ENCODE measurements around the gene RBM19. TPM values are rescaled to one million over a fixed set of nuclear protein-coding genes. Genes with fewer than 3 reads are reported as not detected.
"Not testable (repeated sequence)": the region's sequence is repeated elsewhere in the genome, so short reads cannot be mapped to it uniquely, and the experiment has no call there.

RBM19 gene
- total RNA-seq (2014; rRNA removed; shearing (Covaris generic)), result 40.2 and 46.0 TPM in 2 replicates

DNA sequence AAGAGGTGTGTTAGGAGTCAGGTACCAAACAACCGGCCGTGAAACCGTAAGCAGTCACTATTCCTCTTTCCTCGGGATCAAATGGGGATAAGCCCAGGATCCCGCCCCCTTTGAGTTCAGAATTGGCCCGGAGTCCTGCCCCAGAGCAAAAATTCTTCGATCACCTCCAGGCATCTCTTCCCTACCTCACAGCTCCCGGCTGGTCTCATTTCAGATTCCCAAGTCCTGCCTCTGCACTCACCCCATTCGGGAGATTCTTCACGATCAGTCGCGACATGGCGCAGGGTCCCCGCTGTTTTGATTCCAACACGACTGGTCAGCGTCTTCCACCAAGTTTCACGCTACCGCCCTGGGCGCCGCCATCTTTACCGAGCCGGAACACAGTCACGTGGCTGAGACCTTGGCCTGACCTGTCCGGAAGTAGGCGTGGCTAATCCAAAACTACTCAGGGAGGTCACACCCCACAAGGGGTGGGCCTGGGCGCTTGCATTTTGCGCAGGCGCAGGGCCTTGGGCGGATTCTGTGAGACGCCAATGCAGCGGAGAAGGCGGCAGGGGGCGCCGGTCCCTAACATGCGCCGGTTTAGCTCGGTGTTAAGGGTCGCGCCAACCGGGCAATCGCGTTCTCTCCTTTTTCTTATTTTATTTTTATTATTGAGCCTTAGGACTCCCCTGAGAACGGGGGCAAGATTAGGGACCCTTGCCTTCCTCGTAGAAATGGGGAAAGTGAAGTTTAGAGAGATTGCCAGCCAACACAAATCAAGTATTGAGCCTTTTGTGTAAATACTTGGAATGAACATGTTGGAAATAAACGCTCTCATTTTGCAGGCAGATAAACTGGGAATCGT, at the start of gene RBM19:
Gene RBM19, minus strand, starts transcription at position 375 of the 847 bp plus-strand sequence. Its CDS starts 98 bp downstream, at position 277.
- peak; percentile 99 for DNase-seq (ENCODE audit: low spot score)

DNA sequence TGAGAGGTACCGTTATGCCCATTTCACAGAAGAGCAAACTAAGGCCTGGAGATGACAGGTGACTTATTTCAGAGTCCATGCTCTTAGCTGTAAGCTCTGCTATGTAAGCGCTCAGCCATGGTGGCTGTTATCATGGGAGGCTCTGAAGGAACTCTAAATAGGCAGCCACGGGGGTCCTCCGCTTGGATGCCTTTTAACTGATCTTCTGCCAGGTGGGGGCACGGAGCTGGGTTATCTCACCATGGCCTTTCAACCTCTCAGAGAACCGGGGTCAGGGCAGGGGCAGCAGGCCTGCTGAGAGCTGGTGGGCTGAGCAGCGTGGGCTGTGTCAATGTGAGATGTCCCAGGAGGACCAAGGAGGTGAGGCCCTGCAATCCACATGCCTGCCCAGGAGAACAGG, 49.7 kb upstream of the RBM19 start:
- no peak for DNase-seq (ENCODE audit: low spot score)

- peak; percentile 28 for DNase-seq (ENCODE audit: low spot score)
Observed at GRCh38 chr12:114013575-114014345, 47.6 kb upstream of the RBM19 start.

DNA sequence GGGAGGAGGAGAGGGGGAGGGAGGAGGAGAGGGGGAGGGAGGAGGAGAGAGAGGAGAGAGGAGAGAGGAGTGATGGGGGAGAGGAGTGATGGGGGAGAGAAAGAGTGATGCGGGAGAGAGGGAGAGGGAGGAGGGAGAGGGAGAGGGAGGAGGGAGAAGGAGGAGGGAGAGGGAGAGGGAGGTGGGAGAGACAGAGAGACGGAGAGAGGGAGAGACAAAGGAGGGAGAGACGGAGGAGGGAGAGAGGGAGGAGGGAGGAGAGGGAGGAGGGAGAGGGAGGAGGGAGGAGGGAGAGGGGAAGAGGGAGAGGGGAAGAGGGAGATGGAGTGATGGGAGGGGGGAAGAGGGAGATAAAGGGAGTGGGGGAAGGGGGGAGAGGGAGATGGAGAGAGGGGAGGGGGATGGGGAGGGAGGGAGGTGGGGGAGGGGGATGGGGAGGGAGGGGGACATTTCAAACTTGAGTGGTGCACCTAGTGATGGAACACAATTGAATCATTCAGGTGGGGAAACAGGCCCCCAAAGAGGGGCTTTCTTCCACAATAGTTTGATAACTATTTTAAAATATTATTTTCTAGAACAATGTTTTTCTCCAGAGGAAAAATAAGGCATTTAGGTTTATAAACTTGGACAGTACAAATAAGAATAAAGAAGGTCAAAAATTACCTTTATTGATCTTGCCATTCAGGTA, 46.8 kb upstream of the RBM19 start:
- no peak for DNase-seq (ENCODE audit: low spot score)

DNA sequence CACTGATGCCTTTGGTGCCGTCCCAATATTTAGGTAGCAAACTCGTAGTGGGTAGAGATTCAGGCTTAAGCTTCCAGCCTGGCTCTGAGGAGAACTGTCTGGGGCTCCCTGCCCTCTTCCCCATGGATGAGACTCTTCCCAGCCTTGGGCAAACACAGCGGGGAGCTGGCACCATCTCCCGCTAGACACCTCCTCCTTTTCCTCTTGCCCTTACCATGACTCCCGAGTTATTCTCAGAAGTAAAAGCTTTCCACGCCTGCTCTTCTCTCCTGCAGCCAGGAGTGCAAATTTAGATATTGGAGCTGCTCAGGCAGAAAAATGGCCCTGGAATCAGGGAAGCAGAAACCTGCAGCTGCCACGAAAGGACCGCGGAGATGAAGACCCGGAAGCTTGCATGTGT, 45.6 kb upstream of the RBM19 start:
- DNase-seq (ENCODE audit: low spot score), result no peak

GRCh38 chr12:114006482-114007425, 40.6 kb upstream of the RBM19 start:
- no peak for DNase-seq (ENCODE audit: low spot score)

- DNase-seq (ENCODE audit: low spot score), result no peak
Observed at GRCh38 chr12:114004402-114004801, 38.3 kb upstream of the RBM19 start.

DNA sequence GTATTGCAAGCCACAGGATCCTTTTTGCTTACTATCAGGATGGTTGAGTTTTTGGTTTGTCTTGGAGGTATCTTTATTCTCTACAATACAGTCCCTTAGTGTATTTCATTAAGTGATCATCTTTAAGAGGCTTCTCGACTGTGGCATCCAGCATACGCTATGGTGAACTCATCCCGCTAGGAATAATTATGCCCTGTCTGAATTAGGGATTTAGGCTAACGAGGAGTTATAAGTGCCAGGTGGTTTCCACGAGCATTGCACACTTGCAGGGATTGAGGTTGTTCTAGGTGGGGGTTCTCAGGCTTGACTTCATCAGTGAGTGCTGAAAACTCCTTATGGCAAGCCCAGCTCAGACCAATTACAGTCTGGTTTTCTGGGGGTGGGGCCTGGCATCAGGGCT, 37.2 kb upstream of the RBM19 start:
- no peak for DNase-seq (ENCODE audit: low spot score)

DNA sequence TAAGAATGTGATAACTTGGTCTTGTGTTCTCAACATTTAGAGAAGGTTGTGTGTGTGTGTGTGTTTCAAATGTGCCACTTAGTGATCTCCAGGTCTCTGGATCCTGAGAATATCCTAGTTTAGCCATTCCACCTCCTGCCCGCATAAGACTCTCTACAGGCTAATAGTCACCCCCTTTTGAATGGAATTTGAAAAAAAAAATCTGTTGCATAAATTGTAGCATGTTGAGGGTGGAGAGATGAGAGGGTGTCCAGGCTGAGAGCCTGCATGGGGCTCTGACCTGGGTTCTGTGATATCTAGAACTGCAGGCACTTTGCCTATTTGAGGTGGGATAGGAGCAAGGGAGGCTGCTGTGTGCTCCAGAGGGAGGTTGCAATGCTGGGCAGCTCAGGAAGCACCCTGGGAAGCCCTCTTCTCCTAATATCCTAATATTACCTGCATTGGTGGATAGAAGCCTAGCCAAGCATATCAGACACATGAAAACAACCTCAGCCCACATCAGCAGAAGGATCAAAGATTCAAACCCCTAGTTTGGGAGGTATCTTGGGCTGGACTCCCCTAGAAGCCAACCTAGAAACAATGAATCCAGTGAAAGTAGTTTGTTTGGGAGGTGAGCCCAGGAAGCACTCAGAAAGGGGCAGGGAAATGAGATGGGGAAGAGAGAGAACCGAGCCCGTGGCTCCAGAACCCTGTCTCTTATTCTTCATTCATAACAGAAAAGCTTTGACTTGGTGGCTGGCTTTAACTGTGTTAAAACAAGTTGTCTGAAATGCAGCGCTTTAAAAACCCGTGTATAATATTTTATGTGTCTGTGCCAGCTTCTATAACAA, 35.6 kb upstream of the RBM19 start:
- DNase-seq (ENCODE audit: low spot score), result no peak

DNA sequence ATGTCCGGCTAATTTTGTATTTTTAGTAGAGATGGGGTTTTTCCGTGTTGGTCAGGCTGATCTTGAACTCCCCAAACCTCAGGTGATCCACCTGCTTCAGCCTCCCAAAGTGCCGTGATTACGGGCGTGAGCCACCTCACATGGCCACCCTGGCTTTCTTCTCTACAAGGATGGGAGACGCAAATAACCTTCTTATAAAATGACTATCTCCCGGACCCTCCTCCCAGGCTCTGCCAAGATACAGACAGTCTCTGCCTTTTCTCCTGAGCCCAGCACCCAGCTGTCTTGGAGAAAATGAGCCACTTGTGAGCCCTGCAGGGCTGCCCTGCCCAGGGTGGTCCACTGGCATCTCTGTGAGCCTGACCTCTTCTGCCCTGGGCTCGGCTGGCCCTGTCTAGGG, 34.7 kb upstream of the RBM19 start:
- no peak for DNase-seq (ENCODE audit: low spot score)

- DNase-seq (ENCODE audit: low spot score), result not testable (repeated sequence)
Observed at GRCh38 chr12:114000261-114000660, 34.1 kb upstream of the RBM19 start.

DNA sequence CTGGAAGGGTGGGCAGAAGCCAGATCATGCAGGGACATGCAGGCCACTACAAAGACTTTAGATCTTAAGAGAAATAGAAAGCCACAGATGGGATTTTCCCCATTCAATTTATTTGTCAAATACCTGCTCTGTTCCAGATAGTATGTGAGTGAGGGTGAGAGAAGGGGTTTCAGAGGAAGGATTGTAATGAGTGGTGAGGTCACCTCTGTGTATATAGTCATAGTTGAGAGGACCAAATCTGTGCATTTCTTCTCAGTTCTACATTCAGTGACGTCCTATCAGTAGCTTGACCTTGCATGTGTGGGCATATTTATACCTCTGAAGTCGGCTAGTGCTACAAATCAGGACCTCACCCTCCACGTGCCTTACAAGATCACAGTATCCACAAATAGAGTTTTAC, 31.2 kb upstream of the RBM19 start:
- DNase-seq (ENCODE audit: low spot score), result no peak

DNA sequence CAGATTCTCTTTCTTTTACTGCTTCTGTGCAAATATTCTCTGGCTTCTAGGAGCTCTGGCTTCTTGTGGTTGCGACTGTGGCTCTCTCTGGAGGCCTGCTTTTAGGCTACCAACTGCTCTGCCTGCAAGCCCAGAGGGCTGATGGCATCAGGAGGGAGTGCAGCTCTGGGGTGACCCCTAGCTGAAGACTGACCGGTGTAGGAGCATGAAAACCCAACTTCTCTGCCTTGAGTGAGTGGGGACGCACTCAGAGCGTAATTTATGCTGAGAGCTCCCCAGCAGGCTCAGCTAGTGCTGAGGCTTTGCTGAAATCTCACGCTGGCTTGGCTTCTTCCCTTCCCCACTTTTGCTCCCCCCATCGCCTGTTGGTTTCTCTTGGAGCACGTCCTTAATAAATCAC, 29.9 kb upstream of the RBM19 start:
- DNase-seq (ENCODE audit: low spot score), result peak; percentile 13

DNA sequence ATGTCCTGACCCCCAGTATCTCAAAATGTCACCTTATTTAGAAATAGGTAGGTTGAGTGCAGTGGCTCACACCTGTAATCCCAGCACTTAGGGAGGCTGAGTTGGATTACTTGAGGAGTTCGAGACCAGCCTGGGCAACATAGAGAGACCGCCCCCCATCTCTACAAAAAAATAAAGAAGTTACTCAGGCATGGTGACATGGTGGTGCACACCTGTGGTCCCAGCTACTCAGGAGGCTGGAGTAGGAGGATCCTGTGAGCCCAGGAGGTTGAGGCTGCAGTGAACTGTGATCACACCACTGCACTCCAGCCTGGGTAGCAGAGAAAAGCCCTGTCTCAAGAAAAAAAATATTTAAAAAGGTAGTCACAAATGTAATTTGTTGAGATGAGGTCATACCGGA, 27.9 kb upstream of the RBM19 start:
- no peak for DNase-seq (ENCODE audit: low spot score)

GRCh38 chr12:113992751-113993150, 26.6 kb upstream of the RBM19 start:
- not testable (repeated sequence) for DNase-seq (ENCODE audit: low spot score)

DNA sequence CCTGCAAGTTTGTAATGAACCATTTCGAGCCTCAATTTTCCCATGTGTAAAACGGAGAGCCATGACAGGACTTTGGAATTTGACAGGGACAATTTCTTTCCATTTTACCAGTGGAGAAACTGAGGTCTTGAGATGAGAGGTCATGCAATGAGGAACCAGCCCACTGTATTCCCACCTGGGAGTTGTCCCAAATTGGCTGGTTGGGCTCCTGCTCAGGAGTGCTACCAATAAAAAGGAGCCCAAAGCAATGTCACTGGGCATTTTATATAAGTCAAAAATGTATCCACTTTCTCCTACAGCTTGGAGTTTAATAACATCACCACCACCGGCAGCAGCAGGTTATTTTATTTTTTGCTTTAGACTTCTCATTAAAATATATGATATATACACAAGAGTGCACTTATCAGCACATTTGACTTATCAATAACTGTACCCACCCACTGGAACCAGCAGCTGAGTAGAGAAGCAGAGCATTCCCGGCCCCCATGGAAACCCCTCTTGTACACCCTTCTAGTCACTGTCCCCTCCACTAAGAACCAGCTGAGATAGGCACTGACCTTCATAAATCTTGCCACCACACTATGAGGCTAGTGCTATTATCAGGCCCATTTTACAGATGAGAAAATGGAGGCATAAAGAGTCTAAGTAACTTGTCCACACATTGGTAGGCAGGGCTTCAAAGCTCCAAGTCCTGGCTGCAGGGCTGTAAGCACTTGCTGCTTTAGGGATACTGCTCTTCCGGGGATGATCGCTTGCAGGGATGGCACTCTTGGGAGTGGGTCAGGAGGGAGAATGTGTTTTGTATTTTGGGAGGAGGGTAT, 25.3 kb upstream of the RBM19 start:
- no peak for DNase-seq (ENCODE audit: low spot score)

DNA sequence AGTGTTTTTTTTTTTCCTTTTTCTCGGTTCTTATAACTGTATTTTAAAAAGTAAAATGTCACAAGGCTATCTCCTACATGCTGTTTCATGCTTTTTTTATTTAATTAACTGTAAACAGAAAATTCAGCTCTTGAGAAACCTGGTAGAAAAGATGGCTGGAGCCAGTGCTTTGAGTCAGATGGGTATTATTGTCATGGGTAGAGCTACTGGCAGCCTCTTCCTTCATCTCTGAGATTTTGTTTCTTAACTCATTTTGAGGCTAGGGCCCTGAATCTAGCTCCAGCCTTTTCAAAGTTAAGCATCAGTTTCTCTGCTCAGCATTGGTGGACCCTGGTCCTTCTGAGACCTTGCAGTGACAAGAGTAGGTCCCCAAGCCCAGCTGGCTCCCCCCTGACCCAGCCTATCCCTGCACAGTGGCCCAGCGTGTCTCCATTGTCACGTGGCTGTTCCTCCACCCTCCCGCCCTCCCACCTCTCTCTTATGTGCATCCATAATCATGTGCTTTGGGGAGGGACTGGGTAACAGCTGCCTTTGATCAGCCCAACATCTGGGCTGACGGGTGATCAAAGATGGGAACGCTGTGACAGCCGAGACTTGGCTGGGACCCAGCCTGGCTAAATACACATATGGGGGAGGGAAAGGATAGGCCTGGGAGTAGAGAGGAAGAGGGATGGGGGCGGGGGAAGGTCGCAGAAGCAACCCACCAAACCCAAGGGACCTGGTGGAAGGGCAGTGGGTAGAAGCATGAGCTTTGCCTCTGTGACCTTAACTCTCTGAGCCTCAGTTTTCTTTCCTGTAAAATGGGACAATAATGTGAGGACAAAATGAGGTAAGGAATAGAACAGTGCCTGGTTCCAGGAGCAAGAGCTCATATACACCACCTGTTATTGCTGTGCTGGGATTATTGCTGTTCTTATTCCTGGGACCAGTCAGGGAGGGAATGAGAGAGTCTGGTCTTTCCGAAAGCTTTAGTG, 24.4 kb upstream of the RBM19 start:
- no peak for DNase-seq (ENCODE audit: low spot score)

GRCh38 chr12:113988976-113989375, 22.9 kb upstream of the RBM19 start:
- DNase-seq (ENCODE audit: low spot score), result no peak

All from HT-29 (cell line).